GM12801 (cell line): Measurements from ENCODE around the gene SCO1.

Experiments used
- TF ChIP-seq, protein P1 (sequence below): IDR thresholded peaks from one replicate; pipeline ENCODE4 v1.5.1; 2011; ENCODE audit warnings: control low read depth; ENCODE audit not compliant: insufficient read length; ENCODE audit errors: extremely low read depth

The SCO1 gene

DNA sequence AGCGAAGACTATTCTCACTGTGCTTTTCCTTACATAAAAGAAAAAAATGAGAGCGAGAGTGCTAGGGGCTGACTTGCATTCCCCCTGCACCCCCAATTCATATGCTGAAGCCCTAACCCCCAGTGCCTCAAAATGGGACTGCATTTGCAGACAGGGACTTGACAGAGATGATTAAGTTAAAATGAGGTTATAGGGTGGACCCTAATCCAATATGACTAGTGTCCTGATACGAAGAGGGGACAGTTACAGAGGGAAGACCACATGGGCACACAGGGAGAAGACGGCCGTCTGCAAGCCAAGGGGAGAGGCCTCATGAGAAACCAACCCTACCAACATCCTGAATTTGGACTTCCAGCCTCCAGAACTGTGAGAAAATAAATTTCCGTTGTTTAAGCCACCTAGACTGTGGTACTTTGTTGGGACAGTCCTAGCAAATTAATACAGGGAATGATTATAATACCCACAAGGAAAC, 34.1 kb upstream of the SCO1 start:
- TF ChIP-seq, protein P1, sequence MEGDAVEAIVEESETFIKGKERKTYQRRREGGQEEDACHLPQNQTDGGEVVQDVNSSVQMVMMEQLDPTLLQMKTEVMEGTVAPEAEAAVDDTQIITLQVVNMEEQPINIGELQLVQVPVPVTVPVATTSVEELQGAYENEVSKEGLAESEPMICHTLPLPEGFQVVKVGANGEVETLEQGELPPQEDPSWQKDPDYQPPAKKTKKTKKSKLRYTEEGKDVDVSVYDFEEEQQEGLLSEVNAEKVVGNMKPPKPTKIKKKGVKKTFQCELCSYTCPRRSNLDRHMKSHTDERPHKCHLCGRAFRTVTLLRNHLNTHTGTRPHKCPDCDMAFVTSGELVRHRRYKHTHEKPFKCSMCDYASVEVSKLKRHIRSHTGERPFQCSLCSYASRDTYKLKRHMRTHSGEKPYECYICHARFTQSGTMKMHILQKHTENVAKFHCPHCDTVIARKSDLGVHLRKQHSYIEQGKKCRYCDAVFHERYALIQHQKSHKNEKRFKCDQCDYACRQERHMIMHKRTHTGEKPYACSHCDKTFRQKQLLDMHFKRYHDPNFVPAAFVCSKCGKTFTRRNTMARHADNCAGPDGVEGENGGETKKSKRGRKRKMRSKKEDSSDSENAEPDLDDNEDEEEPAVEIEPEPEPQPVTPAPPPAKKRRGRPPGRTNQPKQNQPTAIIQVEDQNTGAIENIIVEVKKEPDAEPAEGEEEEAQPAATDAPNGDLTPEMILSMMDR, result no peak

DNA sequence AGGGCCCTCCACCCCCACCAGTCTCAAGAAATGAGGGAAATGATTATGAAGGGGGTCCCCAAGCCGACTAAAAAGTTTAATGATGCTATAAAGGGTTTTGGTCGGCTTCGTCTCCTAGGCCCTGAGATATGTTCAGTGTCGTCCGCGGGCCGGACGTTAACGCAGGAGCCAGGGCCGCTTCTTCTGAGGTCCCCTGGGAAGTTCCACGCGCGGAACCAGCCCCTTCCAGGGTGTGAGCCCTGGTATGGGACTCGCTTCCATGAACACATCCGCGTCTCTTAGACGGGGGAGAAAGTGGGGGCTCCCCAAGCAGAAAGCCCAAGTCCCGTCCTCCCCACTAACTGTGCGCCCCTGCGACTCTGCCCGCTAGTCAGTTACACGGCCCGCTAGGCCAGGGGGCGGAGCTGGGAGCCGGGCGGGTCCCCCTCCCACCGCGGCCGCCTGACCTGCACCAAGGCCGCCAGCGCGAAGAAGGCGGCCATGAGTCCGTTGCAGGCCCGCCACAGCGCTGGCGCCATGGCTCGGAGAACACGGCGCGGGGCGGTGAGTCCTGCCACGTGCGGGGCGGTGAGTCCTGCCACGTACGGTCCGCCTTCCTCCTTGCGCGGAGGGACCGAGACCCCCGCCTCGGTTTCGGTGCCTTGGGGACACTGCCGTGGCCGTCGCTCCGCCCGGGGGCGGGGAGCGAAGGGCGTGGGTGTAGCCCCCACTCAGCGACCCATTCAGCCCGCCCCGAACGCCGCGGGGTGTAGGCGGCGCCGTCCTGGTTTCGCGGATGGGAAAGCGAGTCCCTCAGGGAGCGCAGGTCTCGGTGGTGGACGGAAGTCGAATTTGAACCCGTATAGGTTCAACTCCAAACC, 32.2 kb upstream of the SCO1 start, which contains the start of gene TMEM220:
TSS of gene TMEM220 (minus strand) at position 690 of the 860 bp plus-strand sequence. CDS start at position 518, 172 bp downstream.
- TF ChIP-seq, protein P1, result no peak

DNA sequence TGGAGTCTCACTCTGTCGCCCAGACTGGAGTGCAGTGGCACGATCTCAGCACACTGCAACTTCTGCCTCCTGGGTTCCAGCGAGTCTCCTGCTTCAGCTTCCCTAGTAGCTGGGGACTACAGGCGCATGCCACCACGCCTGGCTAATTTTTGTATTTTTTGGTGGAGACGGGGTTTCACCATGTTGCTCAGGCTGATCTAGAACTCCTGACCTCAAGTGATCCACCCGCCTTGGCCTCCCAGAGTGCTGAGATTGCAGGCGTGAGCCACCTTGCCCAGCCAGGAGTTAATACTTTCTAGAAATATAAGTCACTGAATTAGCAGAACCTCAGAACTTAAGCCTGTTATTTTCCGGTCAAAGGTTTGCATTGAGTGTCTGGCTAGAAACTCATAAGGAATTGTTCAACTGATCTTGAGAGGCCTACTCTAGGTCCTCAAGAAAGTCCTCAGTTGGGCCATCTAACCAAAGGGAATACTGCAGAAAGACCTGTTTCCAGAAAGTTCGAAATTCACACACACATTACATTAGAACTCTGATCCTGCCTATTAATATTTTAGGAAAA, 31.1 kb upstream of the SCO1 start:
- TF ChIP-seq, protein P1, result no peak

DNA sequence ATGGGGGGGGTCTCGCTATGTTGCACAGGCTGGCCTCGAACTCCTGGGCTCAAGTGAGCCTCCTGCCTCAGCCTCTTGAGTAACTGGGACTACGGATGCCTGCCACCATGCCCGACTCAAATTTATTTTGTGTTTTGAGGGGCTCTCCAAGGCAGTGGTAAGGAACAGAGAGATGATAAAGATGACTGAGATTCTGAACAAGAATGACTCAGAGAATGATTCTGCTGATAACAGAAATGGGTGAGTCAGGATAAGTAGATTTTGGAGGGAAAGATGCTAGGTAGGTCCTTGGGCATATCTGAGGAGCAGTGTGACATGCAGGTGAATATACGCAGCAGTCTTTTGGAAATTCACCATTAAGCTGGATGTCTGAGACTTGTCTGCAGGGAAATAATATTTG, 29.9 kb upstream of the SCO1 start:
- TF ChIP-seq, protein P1, result no peak

DNA sequence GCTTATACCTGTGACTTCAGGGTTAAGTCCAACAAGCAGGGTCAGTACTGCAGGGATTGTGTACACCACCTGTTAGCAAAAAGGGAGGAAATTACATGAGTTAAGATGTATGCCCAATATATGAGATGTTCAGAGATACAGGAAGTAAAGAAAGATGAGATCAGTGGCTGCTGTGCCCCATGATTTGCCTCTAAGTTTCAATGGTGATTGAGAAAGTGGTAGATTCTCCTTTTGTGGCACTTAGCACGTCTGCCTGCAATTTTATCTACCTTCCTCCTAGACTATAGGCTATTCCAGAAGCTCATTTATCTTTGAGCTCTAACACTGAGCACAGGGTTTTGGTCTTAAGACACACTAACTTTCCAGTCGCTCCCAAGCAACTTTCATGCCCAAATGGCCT, 28.9 kb upstream of the SCO1 start:
- TF ChIP-seq, protein P1, result no peak

DNA sequence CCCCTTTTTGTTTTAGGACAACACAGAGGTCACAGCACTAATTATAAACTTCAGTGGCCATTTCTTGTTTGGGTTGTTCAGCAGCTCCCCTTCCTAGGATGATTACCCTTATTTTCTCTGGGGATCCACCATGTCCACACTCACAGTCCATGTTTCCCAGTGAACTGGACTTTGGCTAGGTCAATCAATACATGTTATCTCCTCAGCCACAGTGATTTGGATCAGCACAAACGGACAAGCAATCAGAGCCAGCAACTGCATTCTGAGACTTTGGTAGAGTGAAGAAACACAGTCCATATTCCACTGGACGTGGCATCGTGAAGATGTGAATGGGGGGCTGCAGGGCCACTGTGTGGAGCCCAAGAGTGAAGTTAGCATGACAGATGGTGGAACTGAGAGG, 27.9 kb upstream of the SCO1 start:
- TF ChIP-seq, protein P1, result no peak

DNA sequence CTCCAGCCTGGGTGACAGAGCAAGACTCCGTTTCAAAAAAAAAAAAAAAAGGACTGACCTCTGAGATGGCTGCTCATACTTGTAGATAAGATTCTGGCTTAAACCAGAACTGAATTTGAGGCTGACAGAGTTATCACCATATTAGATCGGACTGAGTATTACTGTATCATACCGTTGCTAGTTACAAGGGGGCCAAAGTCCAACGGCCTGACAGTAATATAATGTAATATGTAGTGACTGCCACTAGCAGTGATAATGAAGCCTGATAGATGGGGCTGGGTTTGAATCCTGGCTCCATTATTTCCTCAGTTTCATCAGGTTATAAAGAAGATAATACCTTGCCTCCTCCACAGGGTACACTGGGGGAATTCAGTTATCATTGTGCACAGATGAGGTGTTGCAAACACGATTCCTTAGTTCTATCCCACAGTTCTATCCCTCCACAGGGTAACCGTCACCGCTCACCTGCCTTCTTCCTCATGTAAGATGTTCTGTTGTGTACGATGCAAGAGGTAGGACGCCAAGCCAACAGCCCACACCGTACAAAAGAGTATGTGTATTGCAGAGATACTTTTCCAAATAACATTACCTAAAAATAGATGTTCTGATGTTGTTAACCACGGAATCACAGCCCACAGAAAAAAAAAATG, 27.3 kb upstream of the SCO1 start:
- TF ChIP-seq, protein P1, result no peak
